ENCODE data around the gene XDH.

Gene XDH

GRCh38 chr2:31363956-31364750 is 50.4 kb downstream of the XDH start:
- DNase-seq: no peak

GRCh38 chr2:31362581-31362980 is 52.0 kb downstream of the XDH start:
- no peak for DNase-seq

GRCh38 chr2:31359229-31359628 is 55.3 kb downstream of the XDH start:
- no peak for DNase-seq

- DNase-seq: no peak
Observed at GRCh38 chr2:31354837-31355236, 59.7 kb downstream of the XDH start.

- no peak for DNase-seq
Observed at GRCh38 chr2:31353179-31353578, 61.4 kb downstream of the XDH start.

- DNase-seq: no peak
Observed at GRCh38 chr2:31349684-31350083, 64.9 kb downstream of the XDH start.

- no peak for DNase-seq
Observed at GRCh38 chr2:31349160-31349559, 65.4 kb downstream of the XDH start.

GRCh38 chr2:31348618-31349017 is 65.9 kb downstream of the XDH start:
- no peak for DNase-seq

GRCh38 chr2:31347750-31348149 is 66.8 kb downstream of the XDH start:
- DNase-seq: no peak

- DNase-seq: no peak
Observed at GRCh38 chr2:31347319-31347718, 67.2 kb downstream of the XDH start.

GRCh38 chr2:31344447-31344846 is 70.1 kb downstream of the XDH start:
- no peak for DNase-seq

- no peak for DNase-seq
Observed at GRCh38 chr2:31341351-31341750, 73.2 kb downstream of the XDH start.

- DNase-seq: no peak
Observed at GRCh38 chr2:31339696-31340095, 74.8 kb downstream of the XDH start.

- DNase-seq: no peak
Observed at GRCh38 chr2:31337860-31338259, 76.7 kb downstream of the XDH start.

- DNase-seq: no peak
Observed at GRCh38 chr2:31337197-31337596, 77.3 kb downstream of the XDH start.

GRCh38 chr2:31335921-31336585 is 78.5 kb downstream of the XDH start:
- no peak for DNase-seq

- DNase-seq: no peak
Observed at GRCh38 chr2:31334311-31335026, 80.1 kb downstream of the XDH start.

GRCh38 chr2:31333527-31334183 is 80.9 kb downstream of the XDH start:
- DNase-seq: peak; percentile 46 to 64

- DNase-seq: no peak
Observed at GRCh38 chr2:31333046-31333445, 81.5 kb downstream of the XDH start.

GRCh38 chr2:31332521-31332920 is 82.0 kb downstream of the XDH start:
- no peak for DNase-seq

GRCh38 chr2:31331156-31331555 is 83.4 kb downstream of the XDH start:
- no peak for DNase-seq

- no peak for DNase-seq
Observed at GRCh38 chr2:31329081-31329625, 85.4 kb downstream of the XDH start.

GRCh38 chr2:31328026-31328425 is 86.5 kb downstream of the XDH start:
- DNase-seq: no peak
